HUES48 (cell line): ENCODE measurements around the gene KAT8.
A peak's percentile ranks its signal among the peaks of the same experiment; 100 is the strongest.

Source experiments
- H3K27ac ChIP-seq: one replicate; pipeline ENCODE4 v1.7.0; 2013; ENCODE audit warnings: low read depth, low read length, inconsistent platforms
- H3K27me3 ChIP-seq: 2 replicates; pipeline ENCODE4 v1.6.1; 2013; ENCODE audit warnings: mild to moderate bottlenecking, low read length; ENCODE audit not compliant: control insufficient read depth, insufficient read depth
- H3K36me3 ChIP-seq: 2 replicates; pipeline ENCODE4 v1.6.1; 2013; ENCODE audit warnings: low read length; ENCODE audit not compliant: control insufficient read depth, insufficient read depth
- H3K4me1 ChIP-seq: 2 replicates; pipeline ENCODE4 v1.6.1; 2013; ENCODE audit warnings: mild to moderate bottlenecking, low read length; ENCODE audit not compliant: control insufficient read depth, insufficient read depth
- H3K4me3 ChIP-seq: 2 replicates; pipeline ENCODE4 v1.5.1; 2013; ENCODE audit warnings: mild to moderate bottlenecking, low read depth, low read length
- H3K9ac ChIP-seq: 2 replicates; pipeline ENCODE4 v1.6.1; 2013; ENCODE audit warnings: mild to moderate bottlenecking, low read depth, low read length, moderate library complexity
- H3K9me3 ChIP-seq: 2 replicates; pipeline ENCODE4 v1.6.1; 2013; ENCODE audit warnings: low read length; ENCODE audit not compliant: control insufficient read depth, insufficient read depth

The KAT8 gene

GRCh38 chr16:31117384-31118222 lies at the start of gene KAT8:
KAT8 (plus strand) TSS chr16:31117664; CDS start chr16:31117682, 18 bp downstream.
- Histone ChIP-seq H3K4me1 (no peaks in the 10 kb centered on the region), H3K36me3 (peaks cover 40% of the 10 kb centered on the region), H3K9ac (peak within 1 kb of the TSS; percentile 84), H3K27me3 (no peaks in the 10 kb centered on the region), H3K4me3 (peak within 1 kb of the TSS; percentile 93), H3K27ac (peak within 1 kb of the TSS; percentile 97), H3K9me3 (no peaks in the 10 kb centered on the region)

GRCh38 chr16:31071861-31072260 lies 45.6 kb upstream of the KAT8 start:
- Histone ChIP-seq H3K27me3 (no peaks in the 10 kb centered on the region), H3K4me1 (peaks cover 6% of the 10 kb centered on the region; the same call in 1 of the 2 replicates), H3K9ac (peak overlapping the region; percentile 73; the same call in 1 of the 2 replicates), H3K27ac (no peak overlapping the region), H3K4me3 (peak overlapping the region; percentile 79), H3K9me3 (no peaks in the 10 kb centered on the region), H3K36me3 (peaks cover 12% of the 10 kb centered on the region)

- H3K9me3 ChIP-seq = no peaks in the 10 kb centered on the region
- H3K9ac ChIP-seq = peak overlapping the region; percentile 73
- H3K4me3 ChIP-seq = peak overlapping the region; percentile 79
- H3K27me3 ChIP-seq = no peaks in the 10 kb centered on the region
- peak overlapping the region; percentile 96 for H3K27ac ChIP-seq
- H3K4me1 ChIP-seq = peaks cover 6% of the 10 kb centered on the region; the same call in 1 of the 2 replicates
- H3K36me3 ChIP-seq = peaks cover 20% of the 10 kb centered on the region
Observed at GRCh38 chr16:31072540-31073141, 44.8 kb upstream of the KAT8 start.

GRCh38 chr16:31073142-31073969 lies 44.1 kb upstream of the KAT8 start:
- peaks cover 27% of the 10 kb centered on the region for H3K36me3 ChIP-seq
- H3K9ac ChIP-seq = peak overlapping the region; percentile 73
- peaks cover 6% of the 10 kb centered on the region; the same call in 1 of the 2 replicates for H3K4me1 ChIP-seq
- H3K9me3 ChIP-seq = no peaks in the 10 kb centered on the region
- H3K27ac ChIP-seq = peak overlapping the region; percentile 96
- H3K27me3 ChIP-seq = no peaks in the 10 kb centered on the region
- peak overlapping the region; percentile 79 for H3K4me3 ChIP-seq

- Histone ChIP-seq H3K9ac (peak within 1 kb of the TSS; percentile 89), H3K9me3 (no peaks in the 10 kb centered on the region), H3K4me3 (peak within 1 kb of the TSS; percentile 79), H3K4me1 (peaks cover 6% of the 10 kb centered on the region; the same call in 1 of the 2 replicates), H3K27ac (peak within 1 kb of the TSS; percentile 96), H3K36me3 (peaks cover 35% of the 10 kb centered on the region), H3K27me3 (no peaks in the 10 kb centered on the region)
Observed at GRCh38 chr16:31073970-31074813, 43.3 kb upstream of the KAT8 start, which contains the start of the genes ZNF646 and ZNF668. ZNF646 (plus strand) TSS chr16:31074422; CDS start chr16:31076325, 1,903 bp downstream. ZNF668 (minus strand) TSS chr16:31074240; CDS start chr16:31064459, 9,781 bp downstream.

GRCh38 chr16:31074814-31075183 lies 42.7 kb upstream of the KAT8 start:
- peaks cover 41% of the 10 kb centered on the region for H3K36me3 ChIP-seq
- peak overlapping the region; percentile 89 for H3K9ac ChIP-seq
- no peaks in the 10 kb centered on the region for H3K27me3 ChIP-seq
- no peaks in the 10 kb centered on the region for H3K9me3 ChIP-seq
- H3K4me1 ChIP-seq = peaks cover 6% of the 10 kb centered on the region; the same call in 1 of the 2 replicates
- H3K4me3 ChIP-seq = peak overlapping the region; percentile 79
- H3K27ac ChIP-seq = peak overlapping the region; percentile 96

- H3K27me3 ChIP-seq = no peaks in the 10 kb centered on the region
- peaks cover 56% of the 10 kb centered on the region for H3K36me3 ChIP-seq
- H3K27ac ChIP-seq = no peak overlapping the region
- H3K9me3 ChIP-seq = no peaks in the 10 kb centered on the region
- no peak overlapping the region for H3K9ac ChIP-seq
- peaks cover 6% of the 10 kb centered on the region; the same call in 1 of the 2 replicates for H3K4me1 ChIP-seq
- no peak overlapping the region for H3K4me3 ChIP-seq
Observed at GRCh38 chr16:31076319-31076718, 41.1 kb upstream of the KAT8 start.

GRCh38 chr16:31077024-31077423 lies 40.4 kb upstream of the KAT8 start:
- Histone ChIP-seq H3K27me3 (no peaks in the 10 kb centered on the region), H3K9me3 (no peaks in the 10 kb centered on the region), H3K4me1 (peaks cover 2% of the 10 kb centered on the region; the same call in 1 of the 2 replicates), H3K9ac (no peak overlapping the region), H3K4me3 (no peak overlapping the region), H3K36me3 (peaks cover 57% of the 10 kb centered on the region), H3K27ac (no peak overlapping the region)

GRCh38 chr16:31077592-31078396 lies 39.7 kb upstream of the KAT8 start:
- no peak overlapping the region for H3K27ac ChIP-seq
- no peak overlapping the region for H3K9ac ChIP-seq
- H3K9me3 ChIP-seq = no peaks in the 10 kb centered on the region
- H3K27me3 ChIP-seq = no peaks in the 10 kb centered on the region
- no peak overlapping the region for H3K4me3 ChIP-seq
- H3K4me1 ChIP-seq = no peaks in the 10 kb centered on the region
- H3K36me3 ChIP-seq = peaks cover 57% of the 10 kb centered on the region
